HG02623 (cell line): ENCODE data around the gene ADAMTS12.

Source experiments
- ATAC-seq: cut with Tn5 transposase; IDR thresholded peaks from one replicate; pipeline ENCODE4 v1.9.1; 2021; ENCODE audit warnings: moderate library complexity; ENCODE audit not compliant: unreplicated experiment

ADAMTS12 gene

GRCh38 chr5:33659526-33660169 lies 232.1 kb downstream of the ADAMTS12 start:
- ATAC-seq, result no peak

GRCh38 chr5:33657804-33658440 lies 233.9 kb downstream of the ADAMTS12 start:
- no peak for ATAC-seq

GRCh38 chr5:33657176-33657575 lies 234.6 kb downstream of the ADAMTS12 start:
- ATAC-seq, result no peak

GRCh38 chr5:33650911-33651310 lies 240.9 kb downstream of the ADAMTS12 start:
- no peak for ATAC-seq

- ATAC-seq, result no peak
Measured at GRCh38 chr5:33649549-33650482, 242.0 kb downstream of the ADAMTS12 start.

- no peak for ATAC-seq
Measured at GRCh38 chr5:33641744-33642505, 249.9 kb downstream of the ADAMTS12 start.

GRCh38 chr5:33639474-33639873 lies 252.3 kb downstream of the ADAMTS12 start:
- ATAC-seq, result no peak

- no peak for ATAC-seq
Measured at GRCh38 chr5:33637011-33637410, 254.8 kb downstream of the ADAMTS12 start.

- ATAC-seq, result no peak
Measured at GRCh38 chr5:33635582-33635981, 256.2 kb downstream of the ADAMTS12 start.

- ATAC-seq, result no peak
Measured at GRCh38 chr5:33633699-33634098, 258.1 kb downstream of the ADAMTS12 start.

- peak; percentile 89 for ATAC-seq
Measured at GRCh38 chr5:33631786-33632185, 260.0 kb downstream of the ADAMTS12 start.

- no peak for ATAC-seq
Measured at GRCh38 chr5:33631139-33631538, 260.7 kb downstream of the ADAMTS12 start.

GRCh38 chr5:33629999-33630398 lies 261.8 kb downstream of the ADAMTS12 start:
- ATAC-seq, result no peak

- ATAC-seq, result no peak
Measured at GRCh38 chr5:33628796-33629195, 263.0 kb downstream of the ADAMTS12 start.

- ATAC-seq, result no peak
Measured at GRCh38 chr5:33621514-33621913, 270.3 kb downstream of the ADAMTS12 start.

- no peak for ATAC-seq
Measured at GRCh38 chr5:33614039-33614438, 277.8 kb downstream of the ADAMTS12 start.

- no peak for ATAC-seq
Measured at GRCh38 chr5:33612386-33612785, 279.4 kb downstream of the ADAMTS12 start.

GRCh38 chr5:33611877-33612276 lies 279.9 kb downstream of the ADAMTS12 start:
- no peak for ATAC-seq

- no peak for ATAC-seq
Measured at GRCh38 chr5:33608344-33609041, 283.3 kb downstream of the ADAMTS12 start.

GRCh38 chr5:33604503-33604902 lies 287.3 kb downstream of the ADAMTS12 start:
- ATAC-seq, result no peak
